HG03280 (cell line): ENCODE data around the gene CSNK1G1.

ENCODE experiments used
- ATAC-seq: cut with Tn5 transposase; IDR thresholded peaks from one replicate; pipeline ENCODE4 v1.9.1; 2021; ENCODE audit warnings: mild to moderate bottlenecking, moderate library complexity; ENCODE audit not compliant: unreplicated experiment

CSNK1G1 gene

GRCh38 chr15:64205202-64205601 lies 150.8 kb downstream of the CSNK1G1 start:
- no peak for ATAC-seq

GRCh38 chr15:64197425-64197824 lies 158.5 kb downstream of the CSNK1G1 start:
- no peak for ATAC-seq

GRCh38 chr15:64193971-64194370 lies 162.0 kb downstream of the CSNK1G1 start:
- no peak for ATAC-seq

- ATAC-seq, result no peak
Measured at GRCh38 chr15:64191971-64192830, 163.8 kb downstream of the CSNK1G1 start.

GRCh38 chr15:64187396-64188191 lies 168.4 kb downstream of the CSNK1G1 start:
- no peak for ATAC-seq

GRCh38 chr15:64185146-64185911 lies 170.6 kb downstream of the CSNK1G1 start:
- ATAC-seq, result no peak

- ATAC-seq, result no peak
Measured at GRCh38 chr15:64182859-64183370, 173.1 kb downstream of the CSNK1G1 start.

- ATAC-seq, result no peak
Measured at GRCh38 chr15:64180235-64180824, 175.6 kb downstream of the CSNK1G1 start.

- ATAC-seq, result no peak
Measured at GRCh38 chr15:64166102-64166890, 189.7 kb downstream of the CSNK1G1 start.

GRCh38 chr15:64164436-64164835 lies 191.5 kb downstream of the CSNK1G1 start:
- ATAC-seq, result no peak

- peak; percentile 0 for ATAC-seq
Measured at GRCh38 chr15:64163659-64164362, 192.2 kb downstream of the CSNK1G1 start.

- ATAC-seq, result peak; percentile 91
Measured at GRCh38 chr15:64162869-64163658, 192.9 kb downstream of the CSNK1G1 start, which contains the start of gene PPIB. Gene PPIB, minus strand, starts transcription at chr15:64163022. Its CDS starts 36 bp downstream, at chr15:64162986.

- peak; percentile 19 for ATAC-seq
Measured at GRCh38 chr15:64162478-64162868, 193.5 kb downstream of the CSNK1G1 start.

- ATAC-seq, result no peak
Measured at GRCh38 chr15:64161688-64162477, 194.1 kb downstream of the CSNK1G1 start.

GRCh38 chr15:64158363-64159134 lies 197.4 kb downstream of the CSNK1G1 start:
- ATAC-seq, result no peak

- no peak for ATAC-seq
Measured at GRCh38 chr15:64157599-64158125, 198.3 kb downstream of the CSNK1G1 start.
